ENCODE data around the gene DUSP3. TPM values are rescaled to one million over a fixed set of nuclear protein-coding genes. Genes with fewer than 3 reads are reported as not detected.

Gene DUSP3
- 1 to 10 TPM; 7.1 to 8.3 TPM for total RNA-seq

DNA sequence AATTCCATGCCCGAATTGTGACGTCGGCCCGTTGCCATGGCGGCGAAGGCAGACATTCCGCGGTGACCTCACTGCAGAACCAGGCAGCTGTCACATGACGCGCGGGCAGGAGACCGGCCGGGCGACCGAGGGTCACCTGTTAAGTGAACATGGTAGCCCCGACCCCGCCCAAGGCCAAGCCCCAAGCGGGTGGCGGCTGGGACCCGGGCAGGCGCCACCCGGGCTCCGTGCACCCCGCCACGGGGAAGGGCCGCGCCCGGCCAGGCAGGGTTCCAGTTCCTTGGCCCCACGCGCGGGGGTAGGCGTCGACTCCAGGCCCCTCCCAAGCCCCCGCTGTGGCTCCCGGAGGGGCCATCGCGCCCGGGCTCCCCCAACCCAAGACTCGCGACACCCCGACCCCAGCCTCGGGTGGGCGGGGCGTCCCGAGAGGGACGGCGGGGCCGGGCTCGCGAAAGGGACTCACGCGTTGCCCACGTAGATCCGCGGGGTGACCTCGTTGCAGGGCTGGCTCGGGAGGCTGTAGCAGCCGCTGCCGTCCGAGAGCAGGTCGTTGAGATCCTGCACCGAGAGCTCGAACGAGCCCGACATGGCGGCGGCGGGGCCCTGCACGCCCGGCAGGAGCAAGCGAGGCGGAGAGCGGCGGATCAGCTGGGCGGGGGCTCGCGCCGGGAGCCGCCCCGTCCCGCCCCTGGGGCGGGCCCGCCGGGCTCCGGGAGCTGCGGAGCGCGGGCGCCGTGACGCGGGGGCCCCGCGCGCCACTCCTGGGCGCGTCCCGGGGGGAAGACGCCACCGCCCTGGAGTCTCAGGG is at the start of gene DUSP3:
Gene DUSP3 (minus strand): TSS at position 641 of the 808 bp plus-strand sequence. CDS start 53 bp downstream, at position 588.
- ChIA-PET CTCF (interaction anchor here (1.1 to 1.4 kb wide), 2 partner anchors 39 to 77 kb away, joined by 3 to 4 read pairs; no protein-coding TSS in a partner anchor), POLR2A (no interaction called here)
- Mint-ChIP-seq H3K9me3 (no peaks in the 10 kb centered on the region), H3K4me1 (peaks cover 15% of the 10 kb centered on the region), H3K4me3 (peak within 1 kb of the TSS; percentile 78), H3K27me3 (peaks cover 42% of the 10 kb centered on the region), H3K27ac (peak within 1 kb of the TSS; percentile 80), H3K36me3 (ENCODE audit: low read depth) (peaks cover 2% of the 10 kb centered on the region)
- peak; percentile 70 for DNase-seq

DNA sequence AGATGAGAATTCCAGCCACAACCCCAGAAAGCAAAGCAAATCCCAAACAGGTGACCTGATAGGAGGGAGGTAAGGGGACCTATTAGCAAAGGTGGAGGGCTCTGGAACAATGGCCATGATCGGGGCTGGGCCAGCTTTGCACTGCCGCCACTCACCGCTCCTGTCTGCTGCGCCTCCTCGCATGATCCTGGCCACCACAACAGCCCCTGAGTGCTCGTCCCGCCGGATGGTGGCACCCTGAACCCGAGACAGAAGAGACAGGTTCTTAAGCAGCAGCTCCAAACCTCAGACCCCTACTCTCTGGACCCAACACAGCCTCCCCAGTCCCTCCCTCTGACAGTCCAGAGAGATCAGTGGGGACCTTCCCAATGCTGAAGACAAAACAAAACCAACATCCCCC is 48.8 kb upstream of the DUSP3 start:
- Mint-ChIP-seq H3K27ac (no peak overlapping the region), H3K36me3 (ENCODE audit: low read depth) (no peaks in the 10 kb centered on the region), H3K27me3 (peaks cover 22% of the 10 kb centered on the region), H3K4me3 (no peak overlapping the region), H3K9me3 (no peaks in the 10 kb centered on the region), H3K4me1 (peaks cover 6% of the 10 kb centered on the region)
- no peak for DNase-seq
- ChIA-PET CTCF (interaction anchor here (1.5 kb wide), 1 partner anchor 19 kb away, joined by 4 read pairs; no protein-coding TSS in a partner anchor), POLR2A (no interaction called here)

DNA sequence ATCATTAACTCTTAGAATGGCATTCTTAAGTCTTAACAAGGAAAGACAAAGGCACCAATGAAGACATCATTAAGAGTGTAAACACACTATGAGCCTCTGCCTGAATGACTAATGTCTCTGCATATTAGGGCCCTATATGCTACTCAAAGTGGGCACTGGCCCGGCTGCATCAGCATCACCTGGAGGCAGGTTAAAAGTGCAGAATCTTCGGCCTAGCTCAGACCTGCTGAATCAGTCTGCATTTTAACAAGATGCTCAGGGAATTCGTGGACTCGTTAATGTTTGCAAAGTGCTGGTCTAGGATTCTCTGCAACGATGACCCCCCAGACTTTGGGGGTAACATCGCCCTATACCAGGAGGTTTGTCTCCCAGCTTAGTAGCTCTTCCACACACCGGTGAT is 47.4 kb upstream of the DUSP3 start:
- Mint-ChIP-seq H3K4me3 (no peak overlapping the region), H3K4me1 (peaks cover 3% of the 10 kb centered on the region), H3K36me3 (ENCODE audit: low read depth) (no peaks in the 10 kb centered on the region), H3K27ac (no peak overlapping the region), H3K9me3 (no peaks in the 10 kb centered on the region), H3K27me3 (peaks cover 9% of the 10 kb centered on the region)
- CTCF ChIA-PET, result interaction anchor here (1.5 kb wide), 1 partner anchor 20 kb away, joined by 4 read pairs; no protein-coding TSS in a partner anchor
- POLR2A ChIA-PET, result interaction anchor here (0.6 kb wide), 1 partner anchor 228 kb away, joined by 3 read pairs; no protein-coding TSS in a partner anchor
- no peak for DNase-seq

DNA sequence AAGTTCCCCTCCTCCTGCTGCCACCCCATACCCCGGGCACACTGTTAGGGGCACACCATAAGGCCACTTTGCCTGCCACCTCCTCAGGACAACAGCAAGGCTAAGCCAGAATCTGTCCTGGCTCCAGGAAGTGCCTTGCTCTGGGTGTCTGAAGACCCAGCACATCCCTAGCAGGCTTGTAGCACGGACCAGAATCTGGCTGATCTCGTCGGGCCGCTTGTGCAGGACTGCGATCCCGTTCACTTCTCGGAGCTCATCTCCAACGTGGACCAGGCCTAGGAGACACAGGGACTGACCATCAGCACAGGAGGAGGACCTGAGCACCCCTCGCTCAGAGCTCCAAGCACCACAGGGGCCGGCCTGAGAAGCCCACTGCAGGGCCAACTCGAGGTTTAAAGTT is 46.8 kb upstream of the DUSP3 start:
- Mint-ChIP-seq H3K9me3 (no peaks in the 10 kb centered on the region), H3K27me3 (peaks cover 3% of the 10 kb centered on the region), H3K27ac (no peak overlapping the region), H3K4me3 (no peak overlapping the region), H3K36me3 (ENCODE audit: low read depth) (no peaks in the 10 kb centered on the region), H3K4me1 (no peaks in the 10 kb centered on the region)
- DNase-seq, result no peak
- ChIA-PET CTCF (interaction anchor here (2.0 kb wide), 1 partner anchor 20 kb away, joined by 5 read pairs; no protein-coding TSS in a partner anchor), POLR2A (interaction anchor here (0.6 kb wide), 1 partner anchor 227 kb away, joined by 3 read pairs; no protein-coding TSS in a partner anchor)

DNA sequence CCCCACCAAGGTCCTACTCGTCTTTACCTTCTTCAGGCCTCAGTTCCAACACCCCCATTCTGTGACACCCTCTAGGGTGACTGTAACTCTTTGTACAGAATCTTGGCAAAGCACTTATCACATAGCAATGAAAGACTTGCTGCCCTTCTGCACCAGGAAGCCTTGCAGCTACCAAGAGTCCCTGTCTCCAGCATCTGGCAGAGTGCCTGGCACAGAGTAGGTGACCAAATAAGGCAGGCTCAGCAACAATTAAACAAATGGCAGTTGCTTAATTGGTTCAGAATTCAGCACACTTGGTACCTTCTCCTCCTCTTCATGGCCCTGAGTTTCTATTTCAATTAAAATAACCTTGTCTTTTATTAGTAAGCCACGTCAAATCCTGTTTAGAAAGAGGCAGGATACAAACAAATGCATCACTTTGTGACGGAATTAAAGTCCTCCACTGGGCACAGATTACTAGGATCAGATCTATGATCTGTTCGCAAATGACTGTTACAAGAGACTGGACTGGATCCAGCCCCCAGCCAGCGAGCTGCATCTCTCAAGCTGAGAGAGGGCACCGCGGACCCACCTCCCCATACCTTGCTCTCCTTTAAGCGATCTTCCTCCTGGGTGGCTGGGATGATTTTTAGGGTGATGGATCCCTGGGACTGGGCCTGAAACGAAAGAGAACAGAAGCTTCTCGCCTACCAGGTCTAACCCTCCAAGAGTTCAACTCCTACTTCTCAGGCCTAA is 44.7 kb upstream of the DUSP3 start:
- no peaks in the 10 kb centered on the region for H3K9me3 Mint-ChIP-seq
- CTCF ChIA-PET, result interaction anchor here (0.6 to 2.0 kb wide), 2 partner anchors 23 to 180 kb away, joined by 3 to 5 read pairs; no protein-coding TSS in a partner anchor
- no peaks in the 10 kb centered on the region for H3K27me3 Mint-ChIP-seq
- H3K4me1 Mint-ChIP-seq, result no peaks in the 10 kb centered on the region
- H3K4me3 Mint-ChIP-seq, result no peak overlapping the region
- DNase-seq, result no peak
- H3K36me3 Mint-ChIP-seq (ENCODE audit: low read depth), result no peaks in the 10 kb centered on the region
- POLR2A ChIA-PET, result no interaction called here
- H3K27ac Mint-ChIP-seq, result no peak overlapping the region

DNA sequence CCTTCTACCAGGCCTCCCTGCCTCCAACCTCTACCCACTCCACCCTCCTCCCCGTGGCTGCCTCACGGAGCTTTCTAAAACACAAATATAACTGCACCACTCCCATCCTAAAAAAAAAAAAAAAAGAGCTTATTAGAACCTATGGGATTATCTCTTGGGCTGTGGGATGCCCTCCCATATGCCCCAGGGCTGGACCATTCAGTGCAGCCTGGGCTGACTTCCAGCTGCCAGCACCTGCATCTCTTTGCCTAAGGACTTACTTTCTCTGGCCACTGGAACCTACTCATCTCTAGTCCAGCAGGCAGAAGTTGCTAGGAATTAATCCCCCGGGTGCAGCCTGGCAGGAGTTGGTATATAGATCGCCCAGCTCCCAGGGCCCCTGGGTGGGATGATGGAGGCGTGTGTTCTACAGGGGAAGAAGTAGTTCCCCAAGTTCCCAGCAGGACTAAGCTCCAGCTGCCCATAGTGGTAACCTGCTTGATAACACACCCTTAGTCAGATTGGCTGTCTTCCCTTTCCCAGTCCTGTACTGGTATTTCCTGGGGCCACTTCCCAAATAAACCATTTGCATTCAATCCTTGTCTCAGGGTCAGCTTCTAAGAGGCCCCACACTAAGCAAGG is 43.9 kb upstream of the DUSP3 start:
- DNase-seq, result no peak
- ChIA-PET CTCF (interaction anchor here (0.6 kb wide), 1 partner anchor 179 kb away, joined by 3 read pairs; no protein-coding TSS in a partner anchor), POLR2A (no interaction called here)
- H3K4me3 Mint-ChIP-seq, result no peak overlapping the region
- H3K36me3 Mint-ChIP-seq (ENCODE audit: low read depth), result no peaks in the 10 kb centered on the region
- no peaks in the 10 kb centered on the region for H3K9me3 Mint-ChIP-seq
- H3K27ac Mint-ChIP-seq, result no peak overlapping the region
- H3K4me1 Mint-ChIP-seq, result no peaks in the 10 kb centered on the region
- H3K27me3 Mint-ChIP-seq, result no peaks in the 10 kb centered on the region

DNA sequence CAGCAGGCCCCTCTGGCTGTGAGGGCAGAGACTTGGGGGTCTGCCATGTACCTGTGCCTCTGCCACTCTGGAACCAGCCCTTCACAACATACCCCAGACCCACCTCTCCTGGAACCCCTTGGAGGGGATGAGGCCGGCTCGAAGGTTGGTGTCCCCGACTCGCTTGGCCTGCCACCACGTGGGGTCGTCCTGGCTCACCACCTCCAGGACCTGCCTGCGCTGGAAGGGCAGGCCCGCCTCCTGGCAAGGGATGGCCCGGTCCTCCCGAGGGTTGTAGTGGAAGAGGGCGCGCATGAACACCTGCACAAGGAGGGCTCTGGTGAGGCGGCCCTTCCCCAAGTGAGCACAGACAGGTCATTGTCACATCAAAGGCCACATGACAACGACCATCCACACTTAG is 42.0 kb upstream of the DUSP3 start:
- Mint-ChIP-seq H3K9me3 (no peaks in the 10 kb centered on the region), H3K27me3 (no peaks in the 10 kb centered on the region), H3K4me1 (no peaks in the 10 kb centered on the region), H3K27ac (no peak overlapping the region), H3K4me3 (no peak overlapping the region), H3K36me3 (ENCODE audit: low read depth) (no peaks in the 10 kb centered on the region)
- DNase-seq, result no peak
- ChIA-PET CTCF (no interaction called here), POLR2A (no interaction called here)

DNA sequence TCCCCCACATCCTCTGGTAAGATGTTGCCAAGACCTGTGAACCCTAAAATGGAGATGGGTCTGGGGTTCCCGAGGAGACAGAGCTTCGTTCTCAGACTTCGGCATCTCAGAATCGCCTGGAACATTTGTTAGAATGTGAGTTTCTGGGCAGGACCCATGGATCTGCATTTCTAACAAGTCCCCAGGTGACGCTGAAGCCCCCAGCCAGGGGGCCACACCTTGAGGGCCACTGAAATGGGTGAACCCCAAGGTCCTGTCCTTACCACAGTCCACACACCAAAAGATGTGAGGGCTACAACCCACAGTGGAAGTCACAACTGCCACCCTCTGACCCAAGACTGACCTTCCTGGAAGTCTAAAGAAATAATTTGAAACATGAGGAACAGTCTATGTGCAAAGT is 40.2 kb upstream of the DUSP3 start:
- ChIA-PET CTCF (interaction anchor here (1.0 to 1.3 kb wide), 2 partner anchors 12 to 33 kb away, joined by 3 to 4 read pairs; no protein-coding TSS in a partner anchor), POLR2A (no interaction called here)
- H3K36me3 Mint-ChIP-seq (ENCODE audit: low read depth), result no peaks in the 10 kb centered on the region
- H3K9me3 Mint-ChIP-seq, result no peaks in the 10 kb centered on the region
- H3K4me3 Mint-ChIP-seq, result no peak overlapping the region
- H3K4me1 Mint-ChIP-seq, result no peaks in the 10 kb centered on the region
- no peak overlapping the region for H3K27ac Mint-ChIP-seq
- DNase-seq, result no peak
- H3K27me3 Mint-ChIP-seq, result no peaks in the 10 kb centered on the region

DNA sequence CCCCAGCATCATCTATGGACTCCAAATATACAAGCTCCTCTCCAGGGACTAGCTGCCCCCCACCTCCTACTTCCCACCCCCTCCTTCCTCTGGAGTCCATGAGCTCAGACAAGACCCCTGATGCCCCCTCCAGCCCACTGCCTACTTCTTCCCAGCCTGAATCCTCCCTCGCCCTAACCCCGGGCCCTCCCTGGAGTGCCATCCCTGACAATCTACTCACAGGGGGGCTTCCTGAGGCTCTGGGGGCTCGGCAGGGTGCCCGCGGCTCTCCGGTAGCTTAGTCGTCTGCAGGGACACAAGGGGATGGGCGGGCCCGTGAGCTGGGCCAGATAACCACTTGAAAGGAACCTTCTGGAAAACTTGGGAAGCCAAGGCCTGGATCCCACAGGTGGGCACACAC is 39.0 kb upstream of the DUSP3 start:
- H3K4me1 Mint-ChIP-seq, result no peaks in the 10 kb centered on the region
- no peak for DNase-seq
- CTCF ChIA-PET, result interaction anchor here (1.0 to 2.0 kb wide), 5 partner anchors 22 to 104 kb away, joined by 3 to 6 read pairs (median 3); partner anchors contain the start of genes CD300LG and DUSP3
- H3K9me3 Mint-ChIP-seq, result no peaks in the 10 kb centered on the region
- no peaks in the 10 kb centered on the region for H3K36me3 Mint-ChIP-seq (ENCODE audit: low read depth)
- H3K27me3 Mint-ChIP-seq, result no peaks in the 10 kb centered on the region
- no peak overlapping the region for H3K4me3 Mint-ChIP-seq
- POLR2A ChIA-PET, result no interaction called here
- H3K27ac Mint-ChIP-seq, result no peak overlapping the region

DNA sequence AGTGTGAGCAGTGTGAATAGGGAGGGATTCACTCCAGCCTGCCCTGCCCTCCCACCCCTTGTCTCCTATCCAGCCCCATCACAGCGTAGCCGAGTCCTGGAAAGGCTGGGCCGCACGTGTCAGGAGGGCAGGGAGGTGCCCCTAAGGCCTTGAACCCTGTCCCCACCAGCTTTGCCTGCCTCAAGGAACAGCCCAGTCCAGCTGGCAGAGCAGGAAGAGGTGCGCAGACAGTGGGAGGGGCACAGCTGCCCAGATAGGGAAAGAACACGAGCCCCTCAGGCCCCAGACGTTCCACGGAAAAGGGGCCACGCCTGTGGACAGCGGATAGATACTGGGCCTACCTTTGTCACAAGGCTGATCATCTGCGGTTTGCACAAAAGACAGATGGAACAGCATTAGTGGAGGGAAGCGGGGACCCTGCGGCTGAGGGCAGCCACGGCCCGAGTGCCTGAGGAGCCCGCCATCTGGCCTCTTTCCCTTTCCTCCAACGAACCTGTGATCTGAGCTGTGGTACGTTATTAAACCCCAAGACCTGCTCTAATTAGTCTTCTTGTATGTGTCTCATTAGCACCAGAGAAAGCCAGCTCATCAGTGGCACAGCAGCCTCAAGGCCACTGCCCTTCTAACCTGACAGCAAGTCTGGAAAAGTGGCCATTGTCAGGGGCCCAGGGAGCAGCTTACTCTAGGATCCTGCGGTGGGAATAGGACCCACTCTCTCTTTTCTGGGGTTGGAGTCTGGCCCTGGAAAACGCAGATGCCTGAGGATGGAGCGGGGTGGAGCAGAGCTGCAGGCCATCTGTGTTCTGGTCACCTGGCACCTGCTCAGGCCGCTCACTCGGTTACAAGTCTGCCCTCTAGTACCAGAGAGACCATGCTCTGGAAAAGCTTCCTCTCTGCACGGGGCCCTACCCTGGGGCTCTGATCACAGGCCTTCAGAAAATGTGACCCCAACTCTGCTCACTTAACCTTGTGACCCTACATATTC is 37.9 kb upstream of the DUSP3 start:
- Mint-ChIP-seq H3K4me1 (no peaks in the 10 kb centered on the region), H3K9me3 (no peaks in the 10 kb centered on the region), H3K36me3 (ENCODE audit: low read depth) (no peaks in the 10 kb centered on the region), H3K27ac (no peak overlapping the region), H3K4me3 (no peak overlapping the region), H3K27me3 (no peaks in the 10 kb centered on the region)
- ChIA-PET CTCF (interaction anchor here (1.6 to 2.0 kb wide), 3 partner anchors 23 to 38 kb away, joined by 3 to 6 read pairs (median 4); partner anchors contain the start of genes CD300LG and DUSP3), POLR2A (no interaction called here)
- no peak for DNase-seq

DNA sequence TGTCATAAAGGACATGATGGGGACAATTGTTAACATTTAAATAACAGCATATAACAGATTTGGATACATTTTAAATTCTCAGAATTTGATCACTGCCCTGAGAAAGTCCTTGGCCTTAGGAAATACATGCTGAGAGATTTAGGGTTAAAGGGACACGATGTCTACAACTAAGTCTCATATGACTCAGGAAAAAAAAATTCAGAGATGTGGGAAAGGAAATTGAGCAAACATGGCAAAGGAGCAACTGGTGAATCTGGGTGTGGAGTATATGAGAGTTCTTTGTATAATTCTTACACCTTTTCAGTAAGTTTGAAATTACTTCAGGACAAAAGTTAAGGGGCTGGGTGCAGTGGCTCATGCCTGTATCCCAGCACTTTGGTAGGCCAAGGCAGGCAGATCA is 35.9 kb upstream of the DUSP3 start:
- CTCF ChIA-PET, result no interaction called here
- Mint-ChIP-seq H3K9me3 (no peaks in the 10 kb centered on the region), H3K4me3 (no peak overlapping the region), H3K27me3 (peaks cover 2% of the 10 kb centered on the region), H3K4me1 (no peaks in the 10 kb centered on the region), H3K27ac (no peak overlapping the region), H3K36me3 (ENCODE audit: low read depth) (no peaks in the 10 kb centered on the region)
- DNase-seq, result no peak
- POLR2A ChIA-PET, result no interaction called here

DNA sequence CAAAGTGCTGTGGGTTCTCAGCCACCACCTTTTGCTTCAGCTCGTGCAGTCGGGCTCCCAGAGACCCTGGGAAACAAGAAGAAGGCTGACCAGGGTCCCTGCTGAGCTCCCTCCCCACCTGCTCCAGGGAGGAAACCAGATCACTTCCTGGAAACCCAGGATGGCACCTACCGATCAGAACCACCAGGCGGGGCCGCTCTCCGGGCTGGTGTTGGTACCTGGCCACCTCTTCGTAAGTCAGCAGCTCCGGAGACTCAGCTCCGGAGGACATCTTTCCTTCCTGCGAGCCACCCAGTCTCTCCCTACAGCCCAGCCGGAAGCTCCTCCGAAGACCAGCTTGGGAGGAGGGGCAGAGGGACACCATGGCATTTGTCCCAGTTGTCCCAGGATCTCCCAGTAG is 35.2 kb upstream of the DUSP3 start:
- ChIA-PET CTCF (no interaction called here), POLR2A (no interaction called here)
- no peaks in the 10 kb centered on the region for H3K9me3 Mint-ChIP-seq
- H3K36me3 Mint-ChIP-seq (ENCODE audit: low read depth), result no peaks in the 10 kb centered on the region
- peaks cover 2% of the 10 kb centered on the region for H3K27me3 Mint-ChIP-seq
- H3K27ac Mint-ChIP-seq, result no peak overlapping the region
- H3K4me3 Mint-ChIP-seq, result no peak overlapping the region
- no peaks in the 10 kb centered on the region for H3K4me1 Mint-ChIP-seq
- no peak for DNase-seq
